Gastroesophageal sphincter (tissue), 4 donors: Measurements from ENCODE around the gene UBAP2. TPM values are rescaled to one million over a fixed set of nuclear protein-coding genes. Genes with fewer than 3 reads are reported as not detected.

Experiments used
- ATAC-seq: fragments of 150-250 bp; one replicate; pipeline ENCODE4 v1.9.1; 2016; ENCODE audit warnings: mild to moderate bottlenecking, moderate library complexity
- H3K27ac ChIP-seq, 4 donors: fragments of 200-600 bp; sonication (generic) in 3 of 4; 1 replicate in 3 of 4; 2 replicates in 1 of 4; pipeline ENCODE4 v1.5.1; 2016 to 2019
- H3K27me3 ChIP-seq: fragments of 200-600 bp; sonication (generic); one replicate; pipeline ENCODE4 v1.5.1; 2019
- H3K36me3 ChIP-seq, 2 donors: fragments of 200-600 bp; sonication (generic); one replicate each; pipeline ENCODE4 v1.5.1; 2019; ENCODE audit warnings: control low read depth in 1 of 2
- H3K4me1 ChIP-seq, 3 donors: fragments of 200-600 bp; sonication (generic); 1 replicate in 2 of 3; 2 replicates in 1 of 3; pipeline ENCODE4 v1.5.1; 2016 to 2019; ENCODE audit warnings: control low read depth in 2 of 3
- H3K4me3 ChIP-seq, 2 donors: fragments of 200-600 bp; sonication (generic); one replicate each; pipeline ENCODE4 v1.5.1; 2019; ENCODE audit warnings: mild to moderate bottlenecking in 1 of 2, moderate library complexity in 1 of 2
- H3K9me3 ChIP-seq, 3 donors: fragments of 200-600 bp; sonication (generic); one replicate each; pipeline ENCODE4 v1.5.1; 2017 to 2019; ENCODE audit warnings: control low read depth in 2 of 3
- CTCF ChIP-seq, 4 experiments: fragments of 200-600 bp in 2 of 4; fragments of 450-650 bp in 2 of 4; sonication (generic) in 1 of 4; IDR thresholded peaks; one replicate each; pipeline ENCODE4 v1.5.1; 2017 to 2019; ENCODE audit warnings: antibody characterized with exemption in 4 of 4, mild to moderate bottlenecking in 2 of 4, moderate library complexity in 2 of 4
- EP300 ChIP-seq: sonication (generic); formaldehyde crosslinking; IDR thresholded peaks from one replicate; pipeline ENCODE4 v1.6.1; 2017; ENCODE audit warnings: antibody characterized with exemption, mild to moderate bottlenecking
- POLR2A ChIP-seq, 2 donors: fragments of 450-650 bp; IDR thresholded peaks; one replicate each; pipeline ENCODE4 v1.6.1; 2017; ENCODE audit warnings: antibody characterized with exemption in 2 of 2, mild to moderate bottlenecking in 2 of 2, moderate library complexity in 1 of 2
- POLR2AphosphoS5 ChIP-seq: sonication (generic); formaldehyde crosslinking; IDR thresholded peaks from one replicate; pipeline ENCODE4 v1.6.1; 2017; ENCODE audit warnings: antibody characterized with exemption
- WGBS, 2 donors: methylation state at CpG; one replicate each; pipeline ENCODE4 v1.1.5; 2018; ENCODE audit warnings: low coverage in 1 of 2; 5-methylcytosine and 5-hydroxymethylcytosine counted together
- total RNA-seq, 4 donors: library from RNA; depleted of rRNA; stranded (reverse); fragments of >200 nt; gene quantifications; one replicate each; pipeline ENCODE4 v1.1.0, GENCODE V29; 2016

UBAP2 gene
- total RNA-seq, 4 donors from 2014 or later, result 27.5 to 41.5 (median 32.8) TPM

- Histone ChIP-seq H3K27me3 (no peaks in the 10 kb centered on the region), H3K36me3 (peaks cover 0 to 96% of the 10 kb centered on the region in 2 donors), H3K27ac (peak overlapping the region in 2 of 4 donors; percentile 2 to 41), H3K4me3 (no peak overlapping the region), H3K4me1 (peaks cover 0 to 13% (median 6%) of the 10 kb centered on the region in 3 donors), H3K9me3 (no peaks in the 10 kb centered on the region)
- WGBS, 2 donors, result 18 to 40% methylated on average over 5 of the region's 17 CpGs
- TF ChIP-seq EP300 (no peak), CTCF (IDR thresholded peaks at IDR 0.05) (peak in 3 of 4 experiments; percentile 54 to 65 (median 58))
- peak; percentile 63 for ATAC-seq
Observed at GRCh38 chr9:33924978-33925797, 123.5 kb downstream of the UBAP2 start.

- no peak for ATAC-seq
- no peak overlapping the region for H3K27ac ChIP-seq
Observed at GRCh38 chr9:33923998-33924701, 124.5 kb downstream of the UBAP2 start.

GRCh38 chr9:33923079-33923478 is 125.6 kb downstream of the UBAP2 start:
- Histone ChIP-seq H3K9me3 (no peaks in the 10 kb centered on the region), H3K4me1 (peaks cover 0 to 13% (median 6%) of the 10 kb centered on the region in 3 donors), H3K4me3 (no peak overlapping the region), H3K36me3 (peaks cover 0 to 96% of the 10 kb centered on the region in 2 donors), H3K27ac (no peak overlapping the region), H3K27me3 (no peaks in the 10 kb centered on the region)
- no peak for TF ChIP-seq EP300
- TF ChIP-seq POLR2A (IDR thresholded peaks at IDR 0.05), result no peak
- TF ChIP-seq CTCF (IDR thresholded peaks at IDR 0.05), result no peak
- TF ChIP-seq POLR2AphosphoS5, result no peak
- WGBS, 2 donors, result no CpG with 5 or more reads among the region's 4 CpGs
- ATAC-seq, result no peak

More at GRCh38 chr9:33923998-33924701, 124.5 kb downstream of the UBAP2 start:
- Histone ChIP-seq H3K9me3 (no peaks in the 10 kb centered on the region), H3K27me3 (no peaks in the 10 kb centered on the region), H3K4me1 (peaks cover 0 to 13% (median 6%) of the 10 kb centered on the region in 3 donors), H3K4me3 (no peak overlapping the region), H3K36me3 (peaks cover 0 to 96% of the 10 kb centered on the region in 2 donors)
- WGBS, 2 donors, result 79% methylated on average over 2 of the region's 14 CpGs; no CpG with 5 or more reads in 1 of the 2 donors
- TF ChIP-seq POLR2AphosphoS5 (no peak), EP300 (no peak), CTCF (IDR thresholded peaks at IDR 0.05) (no peak), POLR2A (IDR thresholded peaks at IDR 0.05) (no peak)

GRCh38 chr9:33921967-33922895 is 126.5 kb downstream of the UBAP2 start:
- Histone ChIP-seq H3K9me3 (no peaks in the 10 kb centered on the region), H3K4me1 (peaks cover 0 to 13% (median 6%) of the 10 kb centered on the region in 3 donors), H3K27me3 (no peaks in the 10 kb centered on the region), H3K27ac (peak overlapping the region in 2 of 4 donors; percentile 10 to 18), H3K4me3 (no peak overlapping the region), H3K36me3 (peaks cover 0 to 96% of the 10 kb centered on the region in 2 donors)
- TF ChIP-seq POLR2A (IDR thresholded peaks at IDR 0.05), result no peak
- no peak for TF ChIP-seq EP300
- peak in 3 of 4 experiments; percentile 37 to 49 (median 45) for TF ChIP-seq CTCF (IDR thresholded peaks at IDR 0.05)
- TF ChIP-seq POLR2AphosphoS5, result no peak
- ATAC-seq, result no peak
- WGBS, 2 donors, result 70 to 79% methylated on average over 4 to 5 of the region's 14 CpGs
